ENCODE measurements around the gene GRIK1.

GRIK1 gene

GRCh38 chr21:29763674-29764073 is 176.1 kb downstream of the GRIK1 start:
- Mint-ChIP-seq H3K27me3 (peaks cover 5% of the 10 kb centered on the region), H3K9me3 (no peaks in the 10 kb centered on the region), H3K27ac (no peak overlapping the region), H3K4me1 (no peaks in the 10 kb centered on the region), H3K4me3 (no peak overlapping the region), H3K36me3 (no peaks in the 10 kb centered on the region)
- ATAC-seq (ENCODE audit: low read depth): no peak
- DNase-seq (ENCODE audit: low spot score in 2 of 2): no peak

GRCh38 chr21:29762570-29763082 is 177.2 kb downstream of the GRIK1 start:
- no peaks in the 10 kb centered on the region for H3K4me1 Mint-ChIP-seq
- DNase-seq (ENCODE audit: low spot score in 2 of 2) (no peak), ATAC-seq (ENCODE audit: low read depth) (no peak)
- H3K9me3 Mint-ChIP-seq: no peaks in the 10 kb centered on the region
- H3K36me3 Mint-ChIP-seq: no peaks in the 10 kb centered on the region
- no peak overlapping the region for H3K27ac Mint-ChIP-seq
- H3K4me3 Mint-ChIP-seq: no peak overlapping the region
- peaks cover 4% of the 10 kb centered on the region for H3K27me3 Mint-ChIP-seq

- Mint-ChIP-seq H3K9me3 (no peaks in the 10 kb centered on the region), H3K27ac (no peak overlapping the region), H3K4me1 (no peaks in the 10 kb centered on the region), H3K4me3 (no peak overlapping the region), H3K36me3 (no peaks in the 10 kb centered on the region), H3K27me3 (peaks cover 4% of the 10 kb centered on the region)
- ATAC-seq (ENCODE audit: low read depth) (no peak), DNase-seq (ENCODE audit: low spot score in 2 of 2) (no peak)
These were observed 186.6 kb downstream of the GRIK1 start for GRCh38 chr21:29753216-29753615.

GRCh38 chr21:29751473-29752185 is 188.2 kb downstream of the GRIK1 start:
- no peaks in the 10 kb centered on the region for H3K4me1 Mint-ChIP-seq
- H3K27me3 Mint-ChIP-seq: peaks cover 4% of the 10 kb centered on the region
- ATAC-seq (ENCODE audit: low read depth) (no peak), DNase-seq (ENCODE audit: low spot score in 2 of 2) (no peak)
- H3K36me3 Mint-ChIP-seq: no peaks in the 10 kb centered on the region
- no peaks in the 10 kb centered on the region for H3K9me3 Mint-ChIP-seq
- no peak overlapping the region for H3K4me3 Mint-ChIP-seq
- no peak overlapping the region for H3K27ac Mint-ChIP-seq

- DNase-seq (ENCODE audit: low spot score in 2 of 2): no peak
- Mint-ChIP-seq H3K4me3 (no peak overlapping the region), H3K9me3 (no peaks in the 10 kb centered on the region), H3K27me3 (peaks cover 2% of the 10 kb centered on the region), H3K27ac (no peak overlapping the region), H3K36me3 (no peaks in the 10 kb centered on the region), H3K4me1 (no peaks in the 10 kb centered on the region)
- no peak for ATAC-seq (ENCODE audit: low read depth)
These were observed 189.8 kb downstream of the GRIK1 start for GRCh38 chr21:29749957-29750356.

- no peak for DNase-seq (ENCODE audit: low spot score in 2 of 2)
- ATAC-seq (ENCODE audit: low read depth): no peak
- Mint-ChIP-seq H3K4me3 (no peak overlapping the region), H3K27ac (no peak overlapping the region), H3K9me3 (no peaks in the 10 kb centered on the region), H3K27me3 (peaks cover 4% of the 10 kb centered on the region), H3K36me3 (no peaks in the 10 kb centered on the region), H3K4me1 (no peaks in the 10 kb centered on the region)
These were observed 190.6 kb downstream of the GRIK1 start for GRCh38 chr21:29749223-29749622.

GRCh38 chr21:29748391-29749167 is 191.2 kb downstream of the GRIK1 start:
- DNase-seq (ENCODE audit: low spot score in 2 of 2): no peak
- H3K4me3 Mint-ChIP-seq: no peak overlapping the region
- no peaks in the 10 kb centered on the region for H3K9me3 Mint-ChIP-seq
- H3K27me3 Mint-ChIP-seq: peaks cover 4% of the 10 kb centered on the region
- H3K27ac Mint-ChIP-seq: no peak overlapping the region
- no peak for ATAC-seq (ENCODE audit: low read depth)
- H3K4me1 Mint-ChIP-seq: no peaks in the 10 kb centered on the region
- no peaks in the 10 kb centered on the region for H3K36me3 Mint-ChIP-seq

GRCh38 chr21:29741761-29742160 is 198.0 kb downstream of the GRIK1 start:
- Mint-ChIP-seq H3K36me3 (no peaks in the 10 kb centered on the region), H3K27me3 (peaks cover 3% of the 10 kb centered on the region), H3K9me3 (no peaks in the 10 kb centered on the region), H3K27ac (no peak overlapping the region), H3K4me3 (no peak overlapping the region), H3K4me1 (no peaks in the 10 kb centered on the region)
- DNase-seq (ENCODE audit: low spot score in 2 of 2) (no peak), ATAC-seq (ENCODE audit: low read depth) (no peak)

- Mint-ChIP-seq H3K36me3 (no peaks in the 10 kb centered on the region), H3K27ac (no peak overlapping the region), H3K27me3 (no peaks in the 10 kb centered on the region), H3K9me3 (peaks cover 3% of the 10 kb centered on the region), H3K4me1 (no peaks in the 10 kb centered on the region), H3K4me3 (no peak overlapping the region)
- DNase-seq (ENCODE audit: low spot score in 2 of 2) (no peak), ATAC-seq (ENCODE audit: low read depth) (no peak)
These were observed 200.6 kb downstream of the GRIK1 start for GRCh38 chr21:29739176-29739575.

- no peak for ATAC-seq (ENCODE audit: low read depth)
These were observed 201.1 kb downstream of the GRIK1 start for GRCh38 chr21:29738730-29739129.

GRCh38 chr21:29737186-29737585 is 202.6 kb downstream of the GRIK1 start:
- H3K4me3 Mint-ChIP-seq: no peak overlapping the region
- ATAC-seq (ENCODE audit: low read depth): no peak
- no peak overlapping the region for H3K27ac Mint-ChIP-seq
- H3K27me3 Mint-ChIP-seq: no peaks in the 10 kb centered on the region
- no peaks in the 10 kb centered on the region for H3K36me3 Mint-ChIP-seq
- H3K9me3 Mint-ChIP-seq: peaks cover 3% of the 10 kb centered on the region
- no peak for DNase-seq (ENCODE audit: low spot score in 2 of 2)
- no peaks in the 10 kb centered on the region for H3K4me1 Mint-ChIP-seq

More at GRCh38 chr21:29738730-29739129, 201.1 kb downstream of the GRIK1 start:
- Mint-ChIP-seq H3K36me3 (no peaks in the 10 kb centered on the region), H3K4me1 (no peaks in the 10 kb centered on the region), H3K4me3 (no peak overlapping the region), H3K9me3 (peaks cover 3% of the 10 kb centered on the region), H3K27me3 (no peaks in the 10 kb centered on the region), H3K27ac (no peak overlapping the region)
- no peak for DNase-seq (ENCODE audit: low spot score in 2 of 2)

GRCh38 chr21:29730281-29730680 is 209.5 kb downstream of the GRIK1 start:
- ATAC-seq (ENCODE audit: low read depth): no peak
- no peaks in the 10 kb centered on the region for H3K36me3 Mint-ChIP-seq
- H3K27ac Mint-ChIP-seq: no peak overlapping the region
- no peak overlapping the region for H3K4me3 Mint-ChIP-seq
- peaks cover 3% of the 10 kb centered on the region for H3K9me3 Mint-ChIP-seq
- H3K4me1 Mint-ChIP-seq: no peaks in the 10 kb centered on the region
- no peak for DNase-seq (ENCODE audit: low spot score in 2 of 2)
- H3K27me3 Mint-ChIP-seq: no peaks in the 10 kb centered on the region

- DNase-seq (ENCODE audit: low spot score in 2 of 2) (no peak), ATAC-seq (ENCODE audit: low read depth) (no peak)
- H3K4me1 Mint-ChIP-seq: no peaks in the 10 kb centered on the region
- no peaks in the 10 kb centered on the region for H3K36me3 Mint-ChIP-seq
- no peaks in the 10 kb centered on the region for H3K9me3 Mint-ChIP-seq
- no peak overlapping the region for H3K4me3 Mint-ChIP-seq
- H3K27me3 Mint-ChIP-seq: no peaks in the 10 kb centered on the region
- H3K27ac Mint-ChIP-seq: no peak overlapping the region
These were observed 213.8 kb downstream of the GRIK1 start for GRCh38 chr21:29726044-29726443.

GRCh38 chr21:29725025-29725736 is 214.6 kb downstream of the GRIK1 start:
- H3K27me3 Mint-ChIP-seq: no peaks in the 10 kb centered on the region
- H3K36me3 Mint-ChIP-seq: no peaks in the 10 kb centered on the region
- no peaks in the 10 kb centered on the region for H3K9me3 Mint-ChIP-seq
- ATAC-seq (ENCODE audit: low read depth): no peak
- DNase-seq (ENCODE audit: low spot score in 2 of 2): no peak
- no peak overlapping the region for H3K4me3 Mint-ChIP-seq
- no peaks in the 10 kb centered on the region for H3K4me1 Mint-ChIP-seq
- H3K27ac Mint-ChIP-seq: no peak overlapping the region

All from memory B cell (primary cell).